GM12872 (cell line): ENCODE measurements around the gene HSP90B1.

Source experiments
- TF ChIP-seq, protein P1 (sequence below): IDR thresholded peaks from 3 replicates; pipeline ENCODE4 v1.5.1; 2011; ENCODE audit warnings: low read depth, mild to moderate bottlenecking, low read length, moderate library complexity; ENCODE audit not compliant: insufficient read depth

HSP90B1 gene

DNA sequence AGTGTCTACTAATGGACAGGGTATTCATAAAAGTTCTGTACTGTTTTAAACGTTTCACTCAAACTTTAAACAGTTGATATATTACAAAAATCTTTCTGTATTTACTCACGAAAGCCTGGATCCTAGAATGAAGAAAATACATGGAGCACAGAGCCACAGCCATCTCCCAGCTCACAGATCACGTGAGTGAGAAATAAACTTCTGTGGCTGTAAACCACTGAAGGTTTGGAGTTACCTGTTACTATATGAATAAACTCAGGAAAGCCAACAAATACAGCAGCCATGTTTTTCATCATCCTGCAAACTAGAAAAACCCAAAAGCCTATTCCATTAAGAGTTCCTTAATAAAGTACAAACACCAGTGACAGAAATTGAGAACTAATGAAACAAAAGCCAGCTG, 34.6 kb downstream of the HSP90B1 start:
- TF ChIP-seq, protein P1, sequence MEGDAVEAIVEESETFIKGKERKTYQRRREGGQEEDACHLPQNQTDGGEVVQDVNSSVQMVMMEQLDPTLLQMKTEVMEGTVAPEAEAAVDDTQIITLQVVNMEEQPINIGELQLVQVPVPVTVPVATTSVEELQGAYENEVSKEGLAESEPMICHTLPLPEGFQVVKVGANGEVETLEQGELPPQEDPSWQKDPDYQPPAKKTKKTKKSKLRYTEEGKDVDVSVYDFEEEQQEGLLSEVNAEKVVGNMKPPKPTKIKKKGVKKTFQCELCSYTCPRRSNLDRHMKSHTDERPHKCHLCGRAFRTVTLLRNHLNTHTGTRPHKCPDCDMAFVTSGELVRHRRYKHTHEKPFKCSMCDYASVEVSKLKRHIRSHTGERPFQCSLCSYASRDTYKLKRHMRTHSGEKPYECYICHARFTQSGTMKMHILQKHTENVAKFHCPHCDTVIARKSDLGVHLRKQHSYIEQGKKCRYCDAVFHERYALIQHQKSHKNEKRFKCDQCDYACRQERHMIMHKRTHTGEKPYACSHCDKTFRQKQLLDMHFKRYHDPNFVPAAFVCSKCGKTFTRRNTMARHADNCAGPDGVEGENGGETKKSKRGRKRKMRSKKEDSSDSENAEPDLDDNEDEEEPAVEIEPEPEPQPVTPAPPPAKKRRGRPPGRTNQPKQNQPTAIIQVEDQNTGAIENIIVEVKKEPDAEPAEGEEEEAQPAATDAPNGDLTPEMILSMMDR, result no peak

DNA sequence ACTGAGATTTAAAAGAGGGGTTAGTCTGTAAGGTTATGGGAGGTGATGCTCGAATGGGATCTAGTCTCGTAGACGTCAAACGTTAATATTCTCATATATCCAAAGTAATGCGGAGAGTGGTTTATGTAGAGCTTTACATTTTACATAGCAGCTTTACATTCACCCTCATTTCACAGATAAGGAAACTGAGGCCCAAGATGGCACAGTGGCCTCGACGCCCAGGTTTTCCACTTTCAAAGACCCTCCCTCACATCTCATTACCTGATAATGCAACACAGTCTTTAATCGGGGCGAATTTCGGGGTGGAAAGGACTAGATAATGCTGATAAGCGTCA, 35.0 kb downstream of the HSP90B1 start:
- TF ChIP-seq, protein P1, result no peak

DNA sequence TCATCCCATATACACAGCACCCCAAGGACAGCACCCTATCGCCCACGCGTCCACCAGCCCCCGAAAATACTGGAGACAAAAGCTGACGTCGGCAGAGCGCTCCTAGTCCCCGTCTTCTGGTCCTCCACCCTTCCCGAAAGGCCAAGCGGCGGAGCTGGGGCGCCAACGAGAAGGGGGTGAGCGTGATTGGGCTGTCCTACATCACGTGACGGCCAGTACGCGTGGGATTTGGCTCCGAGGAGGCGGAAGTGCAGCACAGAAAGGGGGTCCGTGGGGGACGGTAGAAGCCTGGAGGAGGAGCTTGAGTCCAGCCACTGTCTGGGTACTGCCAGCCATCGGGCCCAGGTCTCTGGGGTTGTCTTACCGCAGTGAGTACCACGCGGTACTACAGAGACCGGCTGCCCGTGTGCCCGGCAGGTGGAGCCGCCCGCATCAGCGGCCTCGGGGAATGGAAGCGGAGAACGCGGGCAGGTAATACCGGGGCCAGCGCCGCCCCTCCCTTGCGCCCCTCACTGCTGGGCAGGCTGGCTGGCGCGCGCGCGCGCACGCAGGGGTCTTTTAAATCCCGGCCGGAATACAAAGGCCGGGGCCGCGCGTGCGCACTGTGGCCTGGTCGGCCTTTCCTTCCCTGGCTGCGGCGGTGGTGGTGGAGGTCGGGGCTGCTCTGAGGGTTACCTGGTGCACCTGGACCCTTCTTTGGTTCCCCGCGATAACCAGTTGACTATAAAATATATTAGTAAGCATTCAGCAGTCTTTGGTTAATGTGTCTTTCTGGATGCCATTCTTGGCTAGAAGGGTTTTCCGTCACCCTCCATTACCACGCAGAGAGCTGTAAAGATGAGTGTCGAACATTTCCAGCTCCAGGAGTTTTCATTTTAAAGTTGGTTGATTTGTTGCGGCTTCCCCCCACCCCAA, 35.6 kb downstream of the HSP90B1 start, which contains the start of gene TDG:
Gene TDG, plus strand, starts transcription at position 283 of the 915 bp plus-strand sequence. Its CDS starts 166 bp downstream, at position 449.
- TF ChIP-seq, protein P1, result no peak

DNA sequence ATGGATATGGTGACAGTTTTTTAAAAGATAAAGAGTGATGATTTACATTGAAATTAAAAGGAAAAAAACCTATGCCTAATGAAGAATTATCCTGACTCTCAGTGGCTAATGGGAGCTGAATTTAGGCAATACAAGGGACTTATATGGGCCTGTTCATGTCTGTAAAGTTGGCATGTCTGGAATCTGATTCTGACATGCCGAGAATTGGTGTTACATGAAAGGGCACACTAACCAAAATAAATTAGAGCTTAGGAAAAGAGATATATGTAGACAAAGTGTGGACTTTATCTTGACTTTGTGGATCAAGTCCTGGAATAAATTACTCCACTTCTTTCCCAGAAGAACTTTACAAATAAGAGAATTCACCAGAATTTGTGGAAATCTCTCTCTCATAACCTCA, 36.5 kb downstream of the HSP90B1 start:
- TF ChIP-seq, protein P1, result no peak

DNA sequence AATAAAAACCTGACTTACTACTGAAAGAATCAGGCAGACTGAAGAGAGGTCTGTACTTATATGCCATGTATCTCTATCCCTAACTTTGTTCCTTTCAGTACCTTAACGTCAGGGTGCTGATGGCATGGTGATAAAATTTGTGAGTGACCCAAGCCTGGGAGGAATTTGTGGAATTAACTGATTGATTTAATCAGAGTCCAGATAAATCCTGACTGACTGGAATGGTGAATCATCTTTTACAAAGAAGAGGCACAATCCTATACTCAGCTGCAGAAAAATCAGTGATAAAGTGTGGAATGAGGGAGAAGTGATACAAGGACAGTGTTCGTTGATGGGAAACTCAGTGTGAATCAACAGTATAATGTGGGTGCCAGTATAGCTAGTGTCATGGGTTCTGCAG, 39.2 kb downstream of the HSP90B1 start:
- TF ChIP-seq, protein P1, result no peak

DNA sequence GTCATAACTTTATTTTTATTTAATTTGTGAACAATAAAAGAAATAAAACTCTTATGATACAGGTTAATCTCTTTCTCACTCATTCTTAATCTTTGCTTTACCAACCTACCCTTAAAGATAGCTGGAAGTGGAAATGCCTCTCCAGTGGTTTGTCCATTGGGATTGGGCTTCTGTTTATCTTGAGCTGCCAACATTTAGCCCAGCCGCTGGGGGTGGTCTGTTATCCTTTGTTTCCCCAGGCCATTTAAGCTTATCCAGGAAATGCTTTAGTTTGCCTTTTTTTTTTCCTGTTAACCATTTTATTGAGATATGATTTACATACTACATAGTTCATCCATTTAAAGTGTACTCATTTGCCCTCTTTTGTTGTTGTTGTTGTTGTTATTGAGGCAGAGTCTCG, 43.7 kb downstream of the HSP90B1 start:
- TF ChIP-seq, protein P1, result no peak

DNA sequence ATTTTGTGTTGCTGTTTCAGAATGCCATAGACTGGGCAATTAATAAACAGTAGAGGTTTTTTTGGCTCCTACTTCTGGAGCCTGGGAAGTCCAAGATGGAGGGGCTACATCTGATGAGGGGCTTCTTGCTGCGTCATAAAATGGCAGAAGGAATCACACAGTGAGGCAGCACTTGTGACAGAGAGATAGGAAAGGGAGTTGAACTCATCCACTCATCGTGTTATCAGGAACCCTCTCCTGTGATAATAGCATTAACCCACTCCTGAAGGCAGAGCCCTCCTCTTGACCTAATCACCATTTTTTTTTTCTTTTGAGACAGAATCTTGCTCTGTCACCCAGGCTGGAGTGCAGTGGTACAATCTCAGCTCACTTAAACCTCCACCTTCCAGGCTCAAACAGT, 45.2 kb downstream of the HSP90B1 start:
- TF ChIP-seq, protein P1, result no peak
